Stimulated activated CD8-positive, alpha-beta memory T cell treated with anti-CD3 and anti-CD28 coated beads, Interleukin-7, amount 100 ng/mL, for 48 hours (primary cell): ENCODE results near the gene TOMM22.
"Not testable (repeated sequence)": the region's sequence is repeated elsewhere in the genome, so short reads cannot be mapped to it uniquely, and the experiment has no call there.

Source experiments
- DNase-seq, 2 donors: peaks; one replicate each; pipeline ENCODE4 v3.0.0-alpha.2; 2020; ENCODE audit warnings: low read depth in 1 of 2; ENCODE audit errors: extremely low read depth in 1 of 2

Gene TOMM22

DNA sequence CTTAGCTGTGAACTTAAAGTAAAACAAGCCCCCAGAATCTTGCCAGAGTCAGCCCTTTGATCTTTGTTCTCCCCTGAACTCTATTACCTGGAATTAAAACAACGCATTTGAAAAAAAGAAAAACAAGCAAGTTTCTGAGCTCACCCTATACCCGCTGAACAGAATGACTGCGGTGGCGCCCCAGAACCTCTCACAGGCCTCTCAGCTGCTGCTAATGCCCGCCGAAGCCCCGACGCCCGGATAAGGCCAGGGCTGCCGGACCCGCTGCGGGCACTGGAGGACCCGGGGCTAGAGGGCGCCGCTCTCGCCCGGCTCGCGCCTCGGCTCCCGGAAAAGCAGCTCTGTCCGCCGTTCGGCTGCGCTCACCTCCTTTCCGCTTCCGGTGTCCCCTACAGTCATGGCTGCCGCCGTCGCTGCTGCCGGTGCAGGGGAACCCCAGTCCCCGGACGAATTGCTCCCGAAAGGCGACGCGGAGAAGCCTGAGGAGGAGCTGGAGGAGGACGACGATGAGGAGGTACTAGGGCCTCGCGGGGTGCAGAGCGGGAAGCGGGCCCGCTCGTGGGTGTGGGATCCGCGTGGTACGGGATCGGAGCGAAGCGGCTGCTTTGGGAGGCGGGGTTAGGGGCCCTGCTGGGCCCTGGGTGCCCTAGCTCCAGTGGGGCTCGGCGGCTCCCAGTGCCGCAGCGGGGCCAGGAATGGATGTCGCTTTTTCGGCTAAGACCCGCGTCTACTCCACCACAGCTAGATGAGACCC is at the start of gene TOMM22:
TSS of gene TOMM22 (plus strand) at position 376 of the 754 bp plus-strand sequence. CDS start at position 398, 22 bp downstream.
- DNase-seq = peak; percentile 77 to 80

DNA sequence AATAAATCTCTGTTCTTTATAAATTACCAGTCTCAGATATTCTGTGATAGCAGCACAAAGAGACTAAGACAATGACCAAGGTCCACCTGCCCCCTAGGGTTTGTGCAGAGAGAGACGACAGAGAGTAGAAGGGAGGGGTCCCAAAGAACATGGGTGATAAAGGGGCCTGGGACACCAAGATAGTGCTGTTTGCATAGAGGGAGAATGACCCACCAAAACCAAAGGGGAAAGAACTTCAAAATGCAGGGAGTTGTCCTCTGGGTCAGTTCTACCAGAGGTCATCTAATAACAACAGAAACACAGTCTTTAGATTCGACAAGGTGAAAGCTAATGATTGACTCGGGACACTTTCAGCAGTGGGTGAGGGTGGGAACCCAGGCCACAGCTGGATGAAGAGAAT is 49.2 kb upstream of the TOMM22 start:
- no peak for DNase-seq

DNA sequence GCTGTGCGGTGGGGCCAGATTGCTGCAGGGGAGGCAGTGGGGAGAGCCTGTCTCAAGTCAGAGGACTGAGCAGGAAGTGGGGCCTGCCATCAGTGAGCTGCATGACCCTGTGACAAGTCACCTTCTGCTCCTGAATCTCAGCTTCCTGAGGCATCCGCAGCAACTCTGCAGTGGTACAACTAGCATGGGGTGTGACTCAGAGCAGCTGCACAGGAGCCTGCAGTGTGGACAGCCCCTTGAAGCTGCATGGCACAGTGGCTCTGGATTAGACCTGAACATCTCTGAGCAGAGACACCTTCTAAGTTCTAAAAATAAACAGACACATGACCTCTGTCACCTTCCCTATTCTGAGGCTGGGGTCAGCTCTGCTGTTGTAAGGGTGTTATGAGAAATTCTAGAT is 43.5 kb upstream of the TOMM22 start:
- no peak for DNase-seq

DNA sequence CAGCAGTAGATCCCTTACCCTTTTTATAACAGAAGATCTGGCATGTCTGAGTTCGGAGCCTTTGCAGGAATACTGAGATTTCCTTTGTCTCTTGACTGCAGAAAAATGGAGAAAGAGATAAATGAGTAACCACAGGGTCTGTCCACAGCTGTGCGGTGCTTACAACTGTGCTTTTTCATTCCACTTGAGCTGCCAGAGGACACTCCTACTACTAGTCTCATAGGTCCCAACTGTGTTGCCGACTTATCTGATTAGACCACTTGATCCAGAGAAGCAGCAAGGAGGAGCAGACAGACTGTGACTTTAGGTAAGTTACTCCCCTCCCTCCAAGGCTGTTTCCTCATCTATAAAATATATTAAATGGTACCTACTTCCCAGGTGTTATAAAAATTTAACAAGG is 43.0 kb upstream of the TOMM22 start:
- DNase-seq = no peak

DNA sequence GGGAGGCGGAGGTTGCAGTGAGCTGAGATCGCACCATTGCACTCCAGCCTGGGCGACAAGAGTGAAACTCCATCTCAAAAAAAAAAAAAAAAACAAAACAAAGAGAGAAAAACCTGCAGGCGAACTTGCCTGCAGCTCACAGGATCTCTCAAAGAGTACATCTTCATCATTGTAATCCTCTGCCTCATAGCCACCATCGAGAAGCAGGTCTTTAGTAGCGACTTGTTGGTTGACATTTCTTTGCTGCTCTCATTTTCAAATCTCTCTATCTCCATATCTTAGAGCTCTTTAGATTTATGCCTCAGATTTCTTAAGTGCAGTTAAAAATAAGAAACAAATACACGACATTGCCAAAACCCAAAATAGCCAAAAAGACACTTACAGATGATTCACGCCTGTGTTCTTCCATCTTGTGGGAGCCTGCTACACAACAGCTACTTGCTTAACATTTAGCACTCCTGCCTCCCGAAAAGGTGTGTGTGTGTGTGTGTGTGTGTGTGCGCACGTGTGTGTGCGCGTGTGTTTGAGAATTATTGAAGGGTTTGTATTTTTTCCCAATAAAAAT is 40.2 kb upstream of the TOMM22 start:
- no peak for DNase-seq

DNA sequence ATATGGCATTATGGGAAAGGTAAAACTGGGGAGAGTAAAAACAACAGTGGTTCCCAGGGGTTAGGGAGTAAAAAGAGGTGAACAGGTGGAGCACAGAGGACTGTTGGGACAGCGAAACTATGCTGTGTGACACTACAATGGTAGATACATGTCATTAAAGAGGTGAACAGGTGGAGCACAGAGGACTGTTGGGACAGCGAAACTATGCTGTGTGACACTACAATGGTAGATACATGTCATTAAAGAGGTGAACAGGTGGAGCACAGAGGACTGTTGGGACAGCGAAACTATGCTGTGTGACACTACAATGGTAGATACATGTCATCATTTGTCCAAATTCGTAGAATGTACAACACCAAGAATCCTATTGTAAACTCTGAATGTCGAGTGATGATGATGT is 37.5 kb upstream of the TOMM22 start:
- not testable (repeated sequence) for DNase-seq

DNA sequence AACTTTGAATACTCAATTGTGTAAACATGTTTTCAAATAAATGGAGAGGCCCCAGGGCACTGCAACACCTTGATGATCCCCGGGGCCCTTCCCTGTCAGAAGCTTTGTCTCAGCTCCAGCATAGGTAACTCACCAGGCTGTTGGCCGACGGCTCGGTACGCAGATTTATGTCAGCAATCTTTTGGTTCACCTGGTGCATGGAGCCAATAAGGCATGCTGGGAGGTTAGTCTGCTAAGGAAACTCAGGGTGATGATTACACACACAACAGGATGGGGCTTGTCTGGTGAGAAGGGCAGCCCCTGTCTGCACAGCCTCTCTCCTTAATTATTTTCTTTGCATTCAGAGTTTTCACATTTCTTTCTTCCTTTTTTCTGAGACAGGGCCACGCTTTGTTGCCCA is 36.3 kb upstream of the TOMM22 start:
- DNase-seq = no peak

DNA sequence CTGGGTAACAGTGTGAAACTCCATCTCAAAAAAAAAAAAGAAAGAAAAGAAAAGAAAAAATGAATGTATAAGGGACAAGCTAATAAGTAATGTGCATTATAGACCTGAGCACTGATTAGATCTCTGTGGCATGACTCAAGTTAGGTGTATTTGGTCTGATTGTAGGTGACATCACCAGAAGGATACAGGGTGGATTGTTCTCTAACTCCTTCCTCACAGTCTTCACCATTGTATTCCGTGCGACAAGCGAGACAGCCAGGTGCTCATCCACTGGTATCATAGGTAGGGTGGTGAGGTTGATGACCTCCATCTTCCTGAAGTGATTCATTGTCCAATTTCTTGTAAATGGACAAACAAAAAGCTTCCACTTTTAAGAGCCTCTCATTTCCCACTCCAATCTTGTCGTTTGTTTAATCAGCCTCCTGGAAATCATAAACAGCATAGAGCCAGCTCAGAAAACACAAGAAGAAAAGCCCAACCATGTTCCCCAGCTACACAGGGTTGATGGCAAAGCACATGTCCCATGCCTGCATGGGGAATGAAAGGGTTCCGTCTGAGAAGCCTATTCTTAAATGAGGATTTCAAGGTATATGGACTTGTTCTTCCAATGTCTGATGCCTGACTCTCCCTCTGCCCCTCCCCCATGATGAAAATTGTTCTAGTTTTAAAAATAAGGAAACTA is 31.8 kb upstream of the TOMM22 start:
- no peak for DNase-seq

DNA sequence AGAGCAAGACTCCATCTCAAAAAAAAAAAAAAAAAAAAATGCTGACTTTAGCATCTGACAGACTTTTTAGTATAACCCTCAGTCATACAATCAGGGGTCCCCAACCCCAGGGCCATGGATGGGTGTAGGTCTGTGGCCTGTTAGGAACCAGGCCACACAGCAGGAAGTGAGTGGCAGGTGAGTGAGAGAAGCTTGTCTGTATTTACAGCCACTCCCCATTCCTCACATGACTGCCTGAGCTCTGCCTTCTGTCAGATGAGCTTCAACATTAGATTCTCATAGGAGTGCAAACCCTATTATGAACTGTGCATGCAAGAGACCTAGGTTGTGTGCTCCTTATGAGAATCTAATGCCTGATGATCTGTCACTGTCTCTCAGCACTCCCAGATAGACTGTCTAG is 28.9 kb upstream of the TOMM22 start:
- no peak for DNase-seq

DNA sequence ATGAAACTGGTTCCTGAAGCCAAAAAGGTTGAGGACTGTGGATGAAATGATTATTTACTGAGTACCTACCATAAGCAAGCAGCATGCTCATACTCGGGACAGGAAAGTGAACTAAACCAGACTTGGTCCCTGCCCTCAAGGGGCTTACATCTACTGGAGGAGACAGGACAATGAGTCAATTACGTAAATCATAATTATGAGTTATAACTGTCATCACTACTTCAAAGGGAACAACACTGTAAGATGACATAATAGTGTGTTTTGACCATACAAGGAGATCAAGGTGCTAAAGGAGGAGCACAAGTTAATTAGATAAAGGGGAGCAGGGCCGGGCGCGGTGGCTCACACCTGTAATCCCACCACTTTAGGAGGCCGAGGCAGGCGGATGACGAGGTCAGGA is 28.0 kb upstream of the TOMM22 start:
- DNase-seq = no peak

DNA sequence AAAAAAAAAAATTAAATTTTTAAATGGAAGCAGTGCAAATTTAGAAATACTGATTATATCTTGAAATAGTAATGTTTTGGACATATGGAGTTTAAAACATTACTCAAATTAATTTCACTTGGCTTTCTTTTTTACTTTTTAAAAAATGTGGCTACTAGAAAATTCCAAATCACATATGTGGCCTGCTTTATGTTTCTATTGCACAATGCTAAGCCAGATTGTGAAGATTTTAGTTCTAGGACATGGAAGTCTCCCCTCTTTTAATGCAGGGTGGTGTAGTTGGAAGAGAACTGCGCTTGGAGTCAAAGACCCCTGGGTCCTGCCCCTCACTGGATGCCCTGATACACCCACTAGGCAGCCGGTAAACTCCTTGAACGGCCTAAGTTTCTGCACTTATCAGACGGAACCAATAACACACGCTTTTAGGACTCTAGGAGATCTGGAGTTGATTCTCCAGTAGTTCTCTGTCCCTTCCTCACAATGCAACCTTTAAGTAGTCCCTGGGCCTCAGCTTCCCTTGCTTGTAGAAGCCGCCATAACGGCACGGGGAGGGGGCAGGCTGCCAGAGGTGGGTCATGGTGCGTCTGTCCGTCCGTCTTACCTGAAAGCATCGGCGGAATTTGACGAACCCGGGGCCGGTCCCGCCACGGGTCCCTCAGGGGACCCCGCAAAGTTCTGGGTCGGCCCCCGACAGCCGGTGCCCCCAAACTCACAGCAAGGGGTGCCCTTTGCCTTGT is 26.1 kb upstream of the TOMM22 start:
- DNase-seq = no peak

DNA sequence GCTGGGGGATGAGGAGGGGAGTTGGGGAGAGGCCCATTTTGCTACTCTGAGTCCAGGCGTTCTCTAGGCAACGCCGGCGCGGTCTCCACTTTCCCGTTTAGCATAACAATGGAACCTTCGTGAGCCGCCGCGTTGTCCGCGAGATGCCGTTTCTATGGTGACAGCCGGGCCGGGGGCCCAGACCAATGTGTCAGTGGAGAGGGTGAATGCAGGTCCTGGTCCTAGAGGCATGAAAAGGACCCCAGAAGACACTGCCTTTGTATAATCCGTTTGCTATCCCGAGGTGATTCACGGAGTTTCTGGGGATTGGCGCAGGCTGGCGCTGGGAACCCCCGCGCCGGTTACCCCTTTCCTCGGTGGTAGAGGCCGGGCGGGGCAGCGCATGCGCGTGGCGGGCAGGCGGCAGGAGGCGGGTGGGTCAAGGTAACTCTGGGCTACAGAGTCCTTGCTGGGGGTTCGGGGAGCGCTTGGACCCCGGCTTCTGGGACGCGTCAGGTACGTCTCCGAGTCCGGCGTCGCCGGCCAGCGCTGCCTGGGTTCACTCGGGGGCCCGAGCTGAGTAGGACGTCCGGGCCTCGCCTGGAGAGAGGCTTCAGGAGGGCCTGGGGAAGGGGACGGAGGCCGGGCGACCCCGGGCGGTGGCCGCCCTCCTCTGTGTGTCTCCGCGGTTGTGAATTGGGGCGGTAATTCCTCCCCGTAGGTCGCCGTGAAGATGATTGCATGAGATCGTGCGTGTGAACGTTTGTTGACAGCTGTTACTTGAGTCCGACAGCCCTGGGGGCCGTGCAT is 25.3 kb upstream of the TOMM22 start, which contains the start of the genes CBY1 and FAM227A:
TSS of gene CBY1 (plus strand) at position 383 of the 789 bp plus-strand sequence. CDS start 11,417 bp downstream, outside the sequence.
TSS of gene FAM227A (minus strand) at position 137 of the 789 bp plus-strand sequence. CDS start 6,224 bp downstream, outside the sequence.
- DNase-seq = peak; percentile 77

DNA sequence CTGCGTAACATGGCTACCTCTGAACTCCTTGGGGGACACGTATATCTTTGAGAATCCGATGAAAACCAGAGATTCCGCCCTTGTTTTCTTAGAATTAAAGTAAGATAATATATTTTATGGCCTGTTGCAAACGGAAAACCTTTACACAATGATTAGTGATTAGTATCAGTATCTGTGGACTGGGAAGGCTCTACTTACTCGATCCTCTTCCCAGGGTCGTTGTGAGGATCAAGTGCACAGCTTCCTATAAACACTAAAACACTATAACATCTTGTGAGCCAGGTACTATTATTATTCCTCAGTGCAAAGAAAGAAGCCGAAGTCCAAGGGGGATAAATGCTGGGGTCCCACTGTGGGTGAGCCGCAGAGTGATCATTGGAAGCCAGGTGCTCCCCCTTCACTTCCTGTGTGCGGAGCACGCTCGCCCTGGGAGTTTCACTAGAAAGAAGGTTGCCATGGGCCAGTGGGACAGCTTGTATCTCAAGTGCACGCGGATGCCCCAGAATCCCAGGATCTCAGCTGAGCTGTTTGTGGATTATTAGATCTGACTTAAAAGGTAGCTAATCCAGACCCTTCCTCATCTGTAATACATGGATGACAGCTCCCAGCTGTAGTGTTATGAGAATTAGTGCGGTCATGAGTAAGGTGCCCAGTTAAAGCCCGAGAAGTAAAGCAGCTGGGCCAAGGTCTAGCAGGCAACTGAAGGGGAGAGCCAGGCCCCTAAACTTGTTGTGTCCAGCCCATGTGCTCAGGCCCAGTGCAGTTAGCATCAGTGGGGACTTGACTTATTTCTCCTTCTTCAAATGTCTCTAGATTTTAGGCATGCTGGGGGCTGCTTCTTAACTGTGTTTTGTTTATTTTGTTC is 24.5 kb upstream of the TOMM22 start:
- DNase-seq = peak; percentile 21 to 29

DNA sequence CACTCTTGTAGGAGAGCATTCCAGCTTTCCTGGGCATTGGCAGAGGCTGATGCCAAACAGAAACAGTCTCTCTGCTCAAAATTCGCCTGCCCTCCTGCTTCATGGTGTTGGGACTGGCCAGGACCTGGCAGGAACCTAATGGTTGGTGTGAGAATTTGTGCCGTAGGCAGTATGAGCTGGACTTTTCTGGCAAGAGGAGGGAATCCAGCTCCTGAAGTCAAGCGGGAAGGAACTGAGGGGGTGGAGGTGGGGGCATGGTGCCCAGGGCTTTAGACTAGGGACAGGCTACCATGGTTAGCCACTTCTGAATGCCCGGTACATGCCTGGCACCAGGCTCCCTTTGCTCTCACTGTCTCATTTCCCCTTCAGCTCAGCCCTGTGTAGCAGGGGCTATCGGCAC is 6.9 kb upstream of the TOMM22 start:
- no peak for DNase-seq

DNA sequence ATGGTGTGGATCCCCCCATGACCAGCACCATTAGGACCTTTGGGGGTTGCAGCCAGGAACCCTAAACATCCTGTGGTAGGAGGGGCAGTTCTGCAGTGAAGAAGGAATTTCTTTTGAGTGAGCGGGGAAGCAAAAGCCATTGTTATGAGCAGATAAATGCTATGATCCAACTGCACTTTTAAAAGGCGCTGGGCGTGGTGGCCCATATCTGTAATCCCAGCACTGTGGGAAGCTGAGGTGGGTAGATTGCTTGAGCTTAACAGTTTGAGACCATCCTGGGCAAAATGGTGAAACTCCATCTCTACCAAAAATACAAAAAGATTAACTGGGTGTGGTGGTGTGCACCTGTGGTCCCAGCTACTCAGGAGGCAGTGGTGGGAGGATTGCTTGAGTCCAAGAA is 5.9 kb upstream of the TOMM22 start:
- DNase-seq = no peak

DNA sequence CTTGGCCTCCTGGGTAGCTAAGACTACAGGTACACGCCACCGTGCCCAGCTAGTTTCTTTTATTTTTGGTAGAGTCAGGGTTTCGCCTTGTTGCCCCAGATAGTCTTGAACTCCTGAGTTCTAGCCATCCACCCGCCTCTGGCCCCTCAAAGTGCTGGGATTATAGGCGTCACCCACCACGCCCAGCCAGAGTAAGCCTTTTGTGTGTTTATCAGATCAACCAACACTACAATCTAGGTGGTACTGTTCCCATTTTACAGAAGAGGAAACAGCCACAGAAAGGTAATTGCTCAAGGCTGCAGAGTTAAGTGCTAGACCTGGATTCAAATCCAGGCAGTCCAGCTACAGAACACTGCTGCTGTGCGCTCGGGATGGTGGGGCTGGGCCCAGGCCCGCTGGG is 3.1 kb downstream of the TOMM22 start:
- no peak for DNase-seq

DNA sequence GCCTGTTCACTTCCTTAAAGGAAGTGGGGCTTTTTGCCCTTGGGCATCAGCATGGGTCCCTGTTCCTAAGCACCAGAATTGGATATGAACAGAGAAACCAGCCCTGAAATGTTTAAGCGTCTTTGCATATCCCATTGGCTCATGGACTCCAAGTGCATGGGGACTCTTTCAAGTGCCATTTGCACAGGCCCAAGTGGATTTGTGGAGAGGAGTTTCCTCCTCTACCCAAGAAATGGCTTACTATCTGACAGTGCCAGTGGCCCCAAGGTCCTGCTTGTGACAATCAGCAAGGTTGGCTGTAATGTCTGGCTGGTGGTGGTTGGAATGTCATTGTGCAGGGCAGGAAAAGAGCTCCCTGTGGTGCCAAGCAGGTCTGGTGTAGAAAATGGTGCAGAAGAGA is 4.0 kb downstream of the TOMM22 start:
- DNase-seq = no peak

DNA sequence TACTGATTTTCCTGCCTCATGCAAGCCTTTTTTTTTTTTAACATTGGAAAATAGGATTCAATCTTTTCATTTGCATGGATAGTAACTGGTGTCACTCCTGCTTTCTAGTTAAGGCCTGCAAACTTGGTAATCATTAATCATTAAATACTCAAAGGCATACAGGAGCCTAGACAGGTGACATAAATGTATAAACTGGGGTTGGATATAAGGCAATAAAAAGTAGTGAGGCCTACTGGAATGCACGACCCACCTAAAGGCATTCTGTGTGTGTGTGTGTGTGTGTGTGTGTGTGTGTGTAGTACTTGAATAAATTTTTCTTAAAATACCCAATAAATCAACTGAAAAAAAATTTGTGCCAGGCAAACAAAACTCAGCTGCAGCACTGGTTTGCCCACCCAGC is 7.9 kb downstream of the TOMM22 start:
- DNase-seq = no peak

DNA sequence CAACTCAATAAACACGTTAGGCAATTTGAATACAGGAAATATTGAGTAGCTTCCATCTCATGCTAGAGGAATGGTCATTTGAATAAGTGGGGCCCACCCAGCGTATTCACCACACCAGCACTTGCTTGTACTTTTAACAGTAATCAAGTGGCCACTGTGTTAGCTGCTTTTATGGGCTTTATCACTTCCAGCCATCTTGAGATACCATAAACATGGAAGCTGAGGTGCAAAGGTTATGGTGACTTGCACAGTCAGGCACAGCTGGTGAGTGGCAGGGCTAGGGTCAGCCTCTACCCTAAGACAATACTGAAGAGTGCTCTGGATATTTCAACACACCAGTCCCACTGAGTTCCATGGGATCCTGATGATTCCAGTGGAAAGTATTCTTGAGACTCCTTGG is 12.3 kb downstream of the TOMM22 start:
- DNase-seq = no peak

DNA sequence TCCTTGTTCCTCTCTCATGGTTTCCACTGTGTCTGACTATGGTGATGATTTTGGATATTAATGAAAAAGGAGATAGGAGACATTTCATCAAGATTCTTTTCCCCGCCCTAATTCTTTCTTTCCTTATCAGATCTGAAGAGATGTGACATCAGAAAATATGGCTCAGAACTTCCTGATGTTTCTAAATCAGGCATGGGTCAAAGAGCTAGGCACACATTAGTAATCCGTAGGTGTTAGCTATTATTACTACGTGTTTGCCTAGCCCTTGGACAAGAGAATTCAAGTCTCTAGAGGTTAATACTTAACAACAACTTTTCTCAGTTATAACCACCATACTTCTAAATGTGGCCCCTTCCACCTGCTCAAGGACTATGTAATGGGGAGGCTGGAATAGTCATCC is 13.2 kb downstream of the TOMM22 start:
- DNase-seq = no peak
